ENCODE results near the gene FLOT1.
"Not testable (repeated sequence)": the region's sequence is repeated elsewhere in the genome, so short reads cannot be mapped to it uniquely, and the experiment has no call there.

FLOT1 gene

DNA sequence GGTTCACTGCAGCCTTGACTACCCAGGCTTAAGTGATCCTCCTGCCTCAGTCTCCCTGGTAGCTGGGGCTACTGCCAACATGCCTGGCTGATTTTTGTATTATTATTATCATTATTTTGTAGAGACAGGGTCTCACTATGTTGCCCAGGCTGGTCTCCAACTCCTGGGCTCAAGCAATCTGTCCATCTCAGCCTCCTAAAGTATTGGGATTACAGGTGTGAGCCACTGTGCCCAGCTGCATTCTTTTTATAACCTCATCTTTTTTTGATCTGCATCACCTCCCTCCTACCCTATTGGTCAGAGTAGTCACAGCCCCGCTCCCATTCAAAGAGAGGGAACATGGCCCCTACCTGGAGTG lies 25.4 kb upstream of the FLOT1 start:
- H3K4me3 ChIP-seq (ENCODE audit: low read depth, low read length), result no peak overlapping the region

DNA sequence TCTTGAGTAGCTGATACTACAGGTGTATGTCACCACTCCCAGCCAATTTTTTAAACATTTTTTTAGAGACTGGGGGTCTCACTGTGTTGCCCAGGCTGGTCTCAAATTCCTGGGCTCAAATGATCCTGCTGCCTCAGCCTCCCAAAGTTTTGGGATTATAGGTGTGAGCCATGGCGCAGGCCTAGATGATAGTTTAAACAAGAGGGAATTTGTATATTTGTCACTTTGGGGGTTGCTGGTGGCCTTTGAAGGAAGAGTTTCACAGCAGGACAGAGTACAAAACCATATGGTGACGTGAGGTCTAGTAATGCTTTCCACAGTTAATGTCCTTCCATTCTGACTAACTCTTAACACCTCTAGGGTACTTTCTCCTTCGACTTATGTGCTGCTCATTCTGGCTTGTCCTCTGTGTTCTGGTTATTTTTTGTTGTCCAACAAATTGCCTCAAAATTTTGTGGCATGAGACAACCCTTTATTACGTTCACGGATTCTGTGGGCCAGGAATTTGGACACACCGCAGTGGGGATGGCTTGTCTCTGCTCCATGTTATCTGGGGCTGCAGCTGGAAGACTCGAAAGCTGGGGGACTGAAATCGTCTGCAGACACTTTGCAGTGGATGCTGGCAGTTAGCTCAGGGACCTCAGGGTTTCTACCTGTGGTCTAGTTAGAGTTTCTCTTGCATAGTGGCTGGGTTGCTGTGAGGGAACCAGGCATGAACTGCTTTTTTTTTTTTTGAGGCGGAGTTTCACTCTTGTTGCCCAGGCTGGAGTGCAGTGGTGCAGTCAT lies 24.9 kb upstream of the FLOT1 start:
- no peak overlapping the region for H3K4me3 ChIP-seq (ENCODE audit: low read depth, low read length)

GRCh38 chr6:30766461-30767157 lies 24.1 kb upstream of the FLOT1 start:
- no peak overlapping the region for H3K4me3 ChIP-seq (ENCODE audit: low read depth, low read length)

- not testable (repeated sequence) for H3K4me3 ChIP-seq (ENCODE audit: low read depth, low read length)
Observed at GRCh38 chr6:30765495-30765894, 23.0 kb upstream of the FLOT1 start.

GRCh38 chr6:30764490-30765043 lies 22.1 kb upstream of the FLOT1 start:
- not testable (repeated sequence) for H3K4me3 ChIP-seq (ENCODE audit: low read depth, low read length)

DNA sequence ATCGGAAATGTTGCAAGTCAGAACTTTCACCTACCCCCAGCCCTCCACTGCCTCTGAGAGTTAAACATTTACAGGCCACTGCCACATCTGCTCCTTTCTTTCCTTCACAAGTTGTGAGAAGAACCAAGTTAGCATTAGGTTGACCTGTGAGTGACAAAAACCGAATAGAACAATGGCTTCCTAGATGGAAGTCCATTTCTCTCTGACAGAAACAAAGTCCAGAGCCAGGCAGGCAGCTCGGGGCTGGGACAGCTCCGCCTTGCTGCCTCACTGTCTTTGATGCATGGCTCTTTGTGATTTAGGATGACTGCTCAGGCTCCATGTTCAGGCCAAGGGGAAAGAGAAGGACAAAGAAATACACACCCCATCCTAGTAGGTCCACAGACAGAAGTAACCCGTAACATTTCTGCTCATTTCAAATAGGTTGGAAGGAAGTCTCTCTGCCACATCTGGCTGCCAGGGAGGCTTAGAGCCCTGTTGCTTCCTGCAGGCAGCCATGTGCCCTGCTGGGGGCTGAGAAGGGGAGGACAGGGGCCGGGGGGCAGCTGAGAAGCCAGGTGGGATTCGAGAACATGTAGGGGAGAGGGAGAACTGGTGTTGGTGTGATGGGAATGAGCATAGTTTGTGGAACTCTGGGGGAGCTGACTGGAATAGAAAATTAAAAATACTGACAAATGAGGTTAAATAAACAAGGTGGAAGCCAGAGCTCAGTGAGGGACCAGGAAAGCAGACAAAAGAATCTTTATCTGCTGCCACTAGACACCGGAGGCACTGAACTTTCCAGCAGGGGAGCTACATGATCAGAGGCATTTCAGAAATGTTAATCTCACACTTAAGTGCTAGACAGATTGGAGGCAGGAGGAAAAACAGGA lies 21.4 kb upstream of the FLOT1 start:
- no peak overlapping the region for H3K4me3 ChIP-seq (ENCODE audit: low read depth, low read length)

DNA sequence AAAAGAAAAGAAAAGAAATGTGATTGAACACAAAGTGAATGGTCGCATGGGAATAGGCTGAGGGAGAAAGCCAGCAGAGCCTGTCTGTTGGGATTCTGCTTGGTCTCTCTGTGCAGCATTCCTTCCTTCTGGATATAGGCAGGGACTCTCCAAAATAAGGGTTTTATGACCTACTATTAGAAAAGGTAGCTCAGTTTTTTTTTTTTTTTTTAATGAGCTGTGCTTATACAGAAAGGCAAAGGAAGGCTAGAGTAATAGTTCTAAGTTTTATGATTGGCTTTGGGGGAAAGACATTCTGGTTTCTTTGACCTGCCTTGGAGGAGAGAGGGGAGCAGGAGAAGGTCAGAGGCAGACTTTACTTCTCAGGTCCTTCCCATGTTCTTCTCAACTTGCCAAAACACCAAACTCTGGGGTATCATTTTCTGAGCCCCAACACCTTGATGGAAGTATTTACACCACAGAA lies 20.7 kb upstream of the FLOT1 start:
- H3K4me3 ChIP-seq (ENCODE audit: low read depth, low read length), result no peak overlapping the region

DNA sequence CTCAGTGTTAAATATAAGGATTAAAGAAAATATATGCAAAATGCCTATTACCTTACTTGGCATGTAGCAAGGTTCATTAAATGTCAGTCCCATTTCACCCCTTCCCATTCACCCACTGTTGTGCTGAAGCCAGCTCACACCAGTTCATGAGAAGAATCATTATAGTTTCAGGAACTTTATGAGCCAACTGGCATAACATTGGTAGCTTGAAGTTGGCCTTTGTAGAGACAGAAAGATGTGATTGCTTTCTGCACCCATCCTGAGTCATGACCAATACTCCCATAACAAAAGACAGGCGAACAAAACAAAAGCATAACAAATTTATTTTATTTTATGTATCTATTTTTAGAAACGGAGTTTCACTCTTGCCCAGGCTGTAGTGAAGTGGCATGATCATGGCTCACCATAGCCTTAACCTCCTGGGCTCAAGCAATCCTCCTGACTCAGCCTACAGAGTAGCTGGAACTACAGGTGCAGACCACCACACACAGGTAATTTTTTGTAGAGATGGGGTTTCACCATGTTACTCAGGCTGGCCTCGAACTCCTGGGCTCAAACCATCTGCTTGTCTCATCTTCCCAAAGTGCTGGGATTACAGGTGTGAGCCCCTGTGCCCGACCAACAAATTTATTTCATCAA lies 19.4 kb upstream of the FLOT1 start:
- no peak overlapping the region for H3K4me3 ChIP-seq (ENCODE audit: low read depth, low read length)

DNA sequence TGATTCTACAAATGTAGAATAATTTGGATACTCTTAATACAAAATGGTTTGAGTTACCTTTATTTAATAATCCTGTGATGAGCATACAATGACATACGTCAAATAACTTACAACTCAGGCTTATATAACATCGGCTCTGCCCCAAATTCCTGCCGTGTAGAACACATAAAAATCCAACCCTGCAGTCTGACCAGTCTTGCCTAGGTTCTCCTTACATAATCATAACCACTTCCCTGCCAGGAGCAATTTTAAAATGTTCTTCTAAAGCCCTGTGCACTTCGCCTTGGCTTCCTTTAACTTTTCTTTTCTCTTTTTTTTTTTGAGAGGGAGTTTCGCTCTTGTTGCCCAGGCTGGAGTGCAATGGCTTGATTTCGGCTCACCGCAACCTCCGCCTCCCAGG lies 18.1 kb upstream of the FLOT1 start:
- no peak overlapping the region for H3K4me3 ChIP-seq (ENCODE audit: low read depth, low read length)

DNA sequence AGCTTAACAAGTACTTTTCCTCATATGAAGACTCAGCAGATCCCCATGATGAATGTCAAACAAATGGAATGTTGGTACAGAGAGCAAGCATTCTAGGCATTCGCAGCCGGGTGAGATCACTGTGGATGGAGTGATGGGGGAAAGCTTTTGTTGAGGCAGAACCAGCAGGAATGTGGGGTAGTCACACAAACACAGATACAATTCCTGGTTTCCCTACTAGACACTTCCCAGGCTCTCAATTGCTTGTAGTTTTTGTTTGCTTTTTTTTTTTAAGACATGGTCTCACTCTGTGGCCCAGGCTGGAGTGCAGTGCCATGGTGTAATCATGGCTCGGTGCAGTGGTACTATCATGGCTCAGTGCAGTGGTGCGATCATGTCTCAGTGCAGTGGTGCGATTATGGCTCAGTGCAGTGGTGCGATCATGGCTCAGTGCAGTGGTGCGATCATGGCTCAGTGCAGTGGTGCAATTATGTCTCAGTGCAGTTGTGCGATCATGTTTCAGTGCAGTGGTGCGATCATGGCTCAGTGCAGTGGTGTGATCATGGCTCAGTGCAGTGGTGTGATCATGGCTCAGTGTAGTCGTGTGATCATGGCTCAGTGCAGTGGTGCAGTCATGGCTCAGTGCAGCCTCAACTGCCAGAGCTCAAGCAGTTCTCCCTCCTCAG lies 17.2 kb upstream of the FLOT1 start:
- no peak overlapping the region for H3K4me3 ChIP-seq (ENCODE audit: low read depth, low read length)

DNA sequence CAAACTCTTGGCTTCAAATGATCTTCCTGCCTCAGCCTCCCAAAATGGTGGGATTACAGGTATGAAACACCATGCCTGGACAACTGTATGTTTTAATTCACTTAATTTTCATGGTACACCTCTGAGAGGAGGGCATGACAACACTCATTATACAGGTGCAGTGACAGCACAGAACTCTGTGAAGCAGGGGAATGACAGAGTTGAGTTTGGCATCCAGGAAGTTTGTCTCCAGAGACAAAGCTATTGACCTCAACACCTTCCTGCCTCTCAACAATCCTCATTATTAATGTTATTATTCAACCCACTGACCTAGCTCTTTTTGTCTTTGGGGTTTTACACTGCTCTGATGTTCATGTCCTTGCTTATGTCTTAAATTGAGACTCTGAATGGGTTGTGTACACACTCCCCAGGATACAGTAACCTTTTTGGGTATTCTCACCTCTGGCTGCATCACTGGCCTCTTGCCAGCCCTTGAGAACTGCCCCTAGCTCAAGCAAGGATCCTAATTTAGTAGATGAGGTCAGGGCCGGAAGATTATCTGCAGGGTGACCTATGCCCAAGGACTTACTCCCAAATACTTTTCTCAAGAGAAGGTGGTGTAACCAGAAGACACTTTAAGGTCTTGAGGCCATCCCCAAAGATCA lies 14.9 kb upstream of the FLOT1 start:
- H3K4me3 ChIP-seq (ENCODE audit: low read depth, low read length), result no peak overlapping the region

- H3K4me3 ChIP-seq (ENCODE audit: low read depth, low read length), result not testable (repeated sequence)
Observed at GRCh38 chr6:30756405-30757003, 14.0 kb upstream of the FLOT1 start.

DNA sequence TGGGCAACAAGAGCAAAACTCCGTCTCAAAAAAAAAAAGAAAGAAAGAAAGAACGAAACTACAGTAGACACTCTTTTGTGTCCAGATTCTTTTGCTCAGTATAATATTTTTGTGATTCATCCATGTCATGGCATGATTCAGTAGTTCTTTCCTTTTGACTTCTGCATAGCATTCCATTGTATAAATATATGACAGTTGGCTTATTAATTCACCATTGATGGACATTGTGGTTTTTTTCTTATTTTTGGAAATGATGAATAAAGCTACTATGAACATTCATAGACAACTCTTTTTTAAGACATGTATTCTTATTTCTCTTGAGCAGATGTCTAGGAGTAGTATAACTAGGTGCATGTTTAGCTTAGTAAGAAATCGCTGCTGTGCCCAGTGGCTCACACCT lies 12.1 kb upstream of the FLOT1 start:
- H3K4me3 ChIP-seq (ENCODE audit: low read depth, low read length), result no peak overlapping the region

DNA sequence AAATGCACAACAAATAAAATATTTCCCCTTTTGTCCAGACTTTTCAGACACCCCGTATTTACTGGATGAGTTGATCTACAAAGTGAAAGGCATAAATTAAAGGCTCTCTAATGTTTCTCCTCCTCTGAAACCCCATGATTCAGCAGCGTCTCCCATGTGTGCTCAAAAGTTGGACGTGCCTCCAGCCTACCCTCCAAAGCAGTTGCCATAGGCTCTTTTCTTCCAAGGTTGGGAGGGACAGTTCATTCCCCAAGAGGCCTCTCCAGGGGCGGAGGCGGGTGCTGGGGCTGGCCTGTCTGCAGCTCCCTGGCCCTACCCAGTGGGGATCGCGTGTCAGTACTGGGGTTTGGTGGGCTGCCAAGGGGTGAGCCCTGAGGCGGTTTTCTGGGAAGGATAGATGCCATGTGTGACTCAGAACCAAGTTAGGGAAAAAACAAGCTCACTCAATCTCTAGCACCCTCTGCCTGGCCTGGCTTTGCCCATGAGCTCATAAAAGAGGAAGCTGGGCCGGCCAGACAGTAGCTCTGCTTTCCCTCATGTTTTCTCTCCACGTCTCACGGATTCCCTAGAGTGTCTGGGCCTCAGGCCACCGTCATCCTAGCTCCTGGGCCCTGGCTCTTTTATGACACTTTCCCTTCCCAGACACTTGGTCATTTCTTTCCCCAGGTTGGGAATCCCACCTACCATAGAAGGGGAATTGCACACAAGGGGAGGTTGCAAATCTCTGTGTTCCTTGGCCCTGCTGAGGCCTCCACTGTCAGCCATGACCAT lies 9.9 kb upstream of the FLOT1 start:
- no peak overlapping the region for H3K4me3 ChIP-seq (ENCODE audit: low read depth, low read length)

GRCh38 chr6:30750379-30750668 lies 7.8 kb upstream of the FLOT1 start:
- H3K4me3 ChIP-seq (ENCODE audit: low read depth, low read length), result no peak overlapping the region

DNA sequence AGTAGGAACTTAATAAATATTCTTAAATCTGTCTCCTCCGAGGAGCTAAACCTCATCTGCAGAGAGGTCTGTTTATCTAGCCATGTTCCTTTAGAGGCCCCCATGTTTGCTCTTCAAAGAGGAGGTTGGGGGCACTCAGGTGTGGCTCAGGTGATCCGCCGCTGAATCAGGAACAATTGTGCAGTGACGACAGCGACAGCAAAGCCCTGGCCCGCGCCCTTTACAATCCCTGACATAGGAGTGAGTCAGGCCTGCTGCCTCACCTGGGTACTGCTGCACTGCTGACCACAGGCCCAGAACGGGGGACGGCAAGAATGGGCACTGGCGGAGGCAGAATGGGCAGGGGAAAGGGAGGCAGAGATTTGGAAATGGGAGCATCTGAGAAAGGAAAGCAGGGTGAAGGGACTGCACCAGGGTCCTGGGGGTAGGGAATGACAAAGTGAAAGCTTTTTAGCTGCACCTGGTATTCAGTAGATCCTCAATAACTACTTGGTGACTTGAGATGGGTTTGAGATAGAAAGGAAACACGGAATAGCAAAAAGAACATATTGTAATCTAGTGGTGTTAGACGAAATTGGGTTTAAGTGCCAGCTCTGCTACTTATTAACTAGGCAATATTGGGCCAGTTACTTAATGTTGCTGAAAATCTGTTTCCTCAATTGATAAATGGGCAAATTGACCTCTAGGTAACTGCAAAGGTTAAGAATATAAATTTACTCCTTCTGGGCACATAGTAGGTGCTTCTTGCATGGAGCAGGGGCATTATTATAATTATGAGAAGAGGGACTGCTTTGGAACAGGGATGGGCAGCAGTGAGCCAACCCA lies 7.3 kb upstream of the FLOT1 start:
- H3K4me3 ChIP-seq (ENCODE audit: low read depth, low read length), result no peak overlapping the region

- no peak overlapping the region for H3K4me3 ChIP-seq (ENCODE audit: low read depth, low read length)
Observed at GRCh38 chr6:30748851-30749540, 6.5 kb upstream of the FLOT1 start.

Data from iPS-11a (cell line).